ENCODE measurements around the gene CD58. TPM values are rescaled to one million over a fixed set of nuclear protein-coding genes. Genes with fewer than 3 reads are reported as not detected.

The CD58 gene
- total and polyA plus RNA-seq, 9 of the 15 experiments (the other 6 are each of a cell fraction or from before 2014, with no cell fraction given), result 18.1 to 113 (median 37.4) TPM

DNA sequence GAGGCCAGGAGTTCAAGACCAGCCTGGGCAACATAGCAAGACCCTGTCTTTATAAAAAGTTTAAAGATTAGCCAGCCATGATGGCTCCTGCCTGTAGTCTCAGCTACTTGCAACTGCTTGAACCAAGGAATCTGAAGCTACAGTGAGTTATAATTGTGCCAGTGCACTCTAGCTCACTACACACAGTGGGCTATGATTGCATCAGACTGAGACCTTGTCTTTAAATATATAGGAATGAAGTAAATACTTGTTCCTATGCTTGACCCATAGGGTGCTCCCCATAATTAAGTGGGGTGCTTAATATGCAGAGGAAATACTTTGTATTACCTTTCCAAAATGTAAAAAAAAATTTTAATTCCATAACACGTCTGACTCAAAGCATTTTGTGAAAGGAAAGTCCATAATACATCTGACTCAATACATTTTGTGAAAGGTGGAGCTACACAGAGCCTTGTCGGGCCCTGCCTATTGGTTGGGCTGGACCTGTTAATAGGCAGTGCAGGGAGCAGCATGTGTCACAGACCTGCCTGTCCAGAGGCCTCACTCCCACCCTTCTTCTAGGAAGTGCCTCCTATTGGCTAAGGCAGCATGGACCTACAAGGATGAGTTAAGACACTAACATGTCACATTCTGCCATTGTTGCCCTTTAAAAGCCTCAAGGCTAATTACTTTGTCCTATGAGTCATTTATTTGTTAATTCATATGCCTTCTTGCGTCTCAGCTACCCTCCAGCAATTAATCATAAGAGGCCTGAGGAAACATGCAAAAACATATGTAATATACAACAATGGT lies 33.6 kb downstream of the CD58 start:
- H3K9ac ChIP-seq (ENCODE audit: insufficient read depth in 1 of 2, low read depth in 2 of 2, low read length in 2 of 2), result no peak overlapping the region
- intact Hi-C loops (cut with micrococcal nuclease), result no loop called here
- no peaks in the 10 kb centered on the region for H3K79me2 ChIP-seq (ENCODE audit: control insufficient read depth, insufficient read depth, low read length)
- H3K4me3 ChIP-seq, result no peak overlapping the region
- peaks cover 78% of the 10 kb centered on the region for H3K36me3 ChIP-seq (ENCODE audit: control insufficient read depth, insufficient read depth, low read length)
- no peak for TF ChIP-seq MAFF (IDR thresholded peaks at IDR 0.05; ENCODE audit: low read length)
- peak; percentile 55 for TF ChIP-seq MEIS2 (IDR thresholded peaks at IDR 0.05; ENCODE audit: partially characterized antibody)
- TF ChIP-seq HCFC1 (IDR thresholded peaks at IDR 0.05; ENCODE audit: low read depth, low read length), result no peak
- TF ChIP-seq ATF7 (IDR thresholded peaks at IDR 0.05), result no peak
- TF ChIP-seq ZNF121 (CRISPR knock-in tag; conservative IDR thresholded peaks at IDR 0.05), result peak; percentile 42; the same call in 1 of the 2 replicates
- TF ChIP-seq, protein P1, sequence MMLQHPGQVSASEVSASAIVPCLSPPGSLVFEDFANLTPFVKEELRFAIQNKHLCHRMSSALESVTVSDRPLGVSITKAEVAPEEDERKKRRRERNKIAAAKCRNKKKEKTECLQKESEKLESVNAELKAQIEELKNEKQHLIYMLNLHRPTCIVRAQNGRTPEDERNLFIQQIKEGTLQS (IDR thresholded peaks at IDR 0.05), result peak; percentile 4; the same call in 1 of the 2 replicates
- TF ChIP-seq, protein P1 (CRISPR knock-in tag; conservative IDR thresholded peaks at IDR 0.05), result no peak
- no peak for TF ChIP-seq CEBPG (CRISPR knock-in tag; IDR thresholded peaks at IDR 0.05)
- peak in 1 of 2 experiments; percentile 67; a peak in 2 of 4 replicates for TF ChIP-seq CEBPG (tag; conservative IDR thresholded peaks at IDR 0.05 in 1 of 2, IDR thresholded peaks at IDR 0.05 in 1 of 2)
- TF ChIP-seq, protein P2, sequence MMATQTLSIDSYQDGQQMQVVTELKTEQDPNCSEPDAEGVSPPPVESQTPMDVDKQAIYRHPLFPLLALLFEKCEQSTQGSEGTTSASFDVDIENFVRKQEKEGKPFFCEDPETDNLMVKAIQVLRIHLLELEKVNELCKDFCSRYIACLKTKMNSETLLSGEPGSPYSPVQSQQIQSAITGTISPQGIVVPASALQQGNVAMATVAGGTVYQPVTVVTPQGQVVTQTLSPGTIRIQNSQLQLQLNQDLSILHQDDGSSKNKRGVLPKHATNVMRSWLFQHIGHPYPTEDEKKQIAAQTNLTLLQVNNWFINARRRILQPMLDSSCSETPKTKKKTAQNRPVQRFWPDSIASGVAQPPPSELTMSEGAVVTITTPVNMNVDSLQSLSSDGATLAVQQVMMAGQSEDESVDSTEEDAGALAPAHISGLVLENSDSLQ (IDR thresholded peaks at IDR 0.05), result peak; percentile 68
- no peak for TF ChIP-seq ZNF561 (CRISPR knock-in tag; conservative IDR thresholded peaks at IDR 0.05)
- peak; percentile 5 for TF ChIP-seq RBM25 (IDR thresholded peaks at IDR 0.05; ENCODE audit: low read depth, low read length, severe bottlenecking)
- TF ChIP-seq, protein P3, sequence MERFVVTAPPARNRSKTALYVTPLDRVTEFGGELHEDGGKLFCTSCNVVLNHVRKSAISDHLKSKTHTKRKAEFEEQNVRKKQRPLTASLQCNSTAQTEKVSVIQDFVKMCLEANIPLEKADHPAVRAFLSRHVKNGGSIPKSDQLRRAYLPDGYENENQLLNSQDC (CRISPR knock-in tag; IDR thresholded peaks at IDR 0.05), result no peak
- H4K20me1 ChIP-seq (replicated peaks; ENCODE audit: control insufficient read depth, insufficient read depth, low read length), result no peaks in the 10 kb centered on the region
- H3K4me2 ChIP-seq (ENCODE audit: insufficient read depth, low read length), result no peak overlapping the region
- H3K27me3 ChIP-seq (ENCODE audit: control insufficient read depth in 2 of 2, insufficient read depth in 2 of 2, low read length in 2 of 2), result no peaks in the 10 kb centered on the region
- no peak overlapping the region for H2AFZ ChIP-seq (ENCODE audit: low read depth, low read length)
- H3K27ac ChIP-seq (ENCODE audit: extremely low read depth, low read depth, low read length), result no peak overlapping the region
- FAIRE-seq (no peak), ATAC-seq (peak; percentile 89), DNase-seq (ENCODE audit: extremely low read depth in 1 of 4, low spot score in 3 of 4) (peak in 3 of 4 experiments; percentile 32 to 45 (median 40))
- in situ Hi-C loops (cut with MboI), result no loop called here
- H3K9me1 ChIP-seq (ENCODE audit: control insufficient read depth, insufficient read depth, low read length), result no peaks in the 10 kb centered on the region
- no TSS peak for BruUV-seq (replicated peaks)
- H3K9me3 ChIP-seq (replicated peaks; ENCODE audit: control insufficient read depth, insufficient read depth, low read depth, low read length), result no peaks in the 10 kb centered on the region
- WGBS (ENCODE audit: insufficient coverage, low coverage, missing lambda C conversion rate), result 73% methylated on average over 3 of the region's 3 CpGs
- CTCF ChIA-PET (ENCODE audit: low intra/inter-chr PET ratio), result no interaction called here
- POLR2A ChIA-PET, result interaction anchor here (0.6 kb wide), 2 partner anchors 27 to 383 kb away, joined by 3 to 5 read pairs; no protein-coding TSS in a partner anchor
- H3K4me1 ChIP-seq (replicated peaks in 1 of 2; ENCODE audit: control insufficient read depth in 2 of 2, insufficient read depth in 2 of 2, low read length in 2 of 2), result peaks cover 0 to 4% of the 10 kb centered on the region in 2 experiments; a peak in 1 of 5 replicates
